ENCODE data around the gene WNT3.

- TF ChIP-seq YY1 (IDR thresholded peaks at IDR 0.05; ENCODE audit: insufficient read depth, insufficient read length), result no peak
- no peak for TF ChIP-seq ZNF274 (IDR thresholded peaks at IDR 0.05; ENCODE audit: low read depth, low read length)
- no peak for TF ChIP-seq SUZ12 (IDR thresholded peaks at IDR 0.05; ENCODE audit: extremely low read depth, insufficient read depth, insufficient read length)
Measured at GRCh38 chr17:46815474-46816353, 2.8 kb downstream of the WNT3 start.
